A673 (cell line): ENCODE measurements around the gene S100A10.

ENCODE experiments used
- EZH2 ChIP-seq: fragments of 200-600 bp; sonication (generic); IDR thresholded peaks from 2 replicates; pipeline ENCODE4 v1.6.1; 2017; ENCODE audit warnings: borderline replicate concordance, low read depth, mild to moderate bottlenecking, mixed read lengths, antibody characterized with exemption, low read length; ENCODE audit not compliant: poor library complexity, severe bottlenecking
- TF ChIP-seq, protein P1 (sequence below): fragments of 300-800, 200-600 bp; sonication (generic); conservative IDR thresholded peaks from 2 replicates; pipeline ENCODE4 v1.5.1; 2017; ENCODE audit warnings: low read depth, mild to moderate bottlenecking, antibody characterized with exemption, low read length, moderate library complexity, mixed read lengths

DNA sequence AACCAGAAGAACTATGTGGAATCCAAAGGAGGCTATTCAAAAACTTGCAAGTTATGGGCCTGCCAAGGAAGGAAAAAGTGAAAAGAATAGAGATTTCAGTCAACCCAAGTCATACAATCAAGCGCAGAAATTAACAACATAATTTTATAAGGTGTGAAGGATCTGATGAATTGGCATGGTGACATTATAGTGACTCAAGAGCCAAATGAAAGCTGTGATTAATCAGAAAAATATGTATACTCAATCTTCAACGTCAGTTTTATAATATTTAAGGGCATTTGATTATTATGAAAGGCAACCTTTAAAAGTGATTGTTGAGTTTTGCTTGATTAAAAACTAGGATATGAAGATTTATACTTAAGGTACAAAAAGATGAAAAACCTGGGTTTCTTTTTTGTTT is 46.5 kb downstream of the S100A10 start:
- TF ChIP-seq, protein P1, sequence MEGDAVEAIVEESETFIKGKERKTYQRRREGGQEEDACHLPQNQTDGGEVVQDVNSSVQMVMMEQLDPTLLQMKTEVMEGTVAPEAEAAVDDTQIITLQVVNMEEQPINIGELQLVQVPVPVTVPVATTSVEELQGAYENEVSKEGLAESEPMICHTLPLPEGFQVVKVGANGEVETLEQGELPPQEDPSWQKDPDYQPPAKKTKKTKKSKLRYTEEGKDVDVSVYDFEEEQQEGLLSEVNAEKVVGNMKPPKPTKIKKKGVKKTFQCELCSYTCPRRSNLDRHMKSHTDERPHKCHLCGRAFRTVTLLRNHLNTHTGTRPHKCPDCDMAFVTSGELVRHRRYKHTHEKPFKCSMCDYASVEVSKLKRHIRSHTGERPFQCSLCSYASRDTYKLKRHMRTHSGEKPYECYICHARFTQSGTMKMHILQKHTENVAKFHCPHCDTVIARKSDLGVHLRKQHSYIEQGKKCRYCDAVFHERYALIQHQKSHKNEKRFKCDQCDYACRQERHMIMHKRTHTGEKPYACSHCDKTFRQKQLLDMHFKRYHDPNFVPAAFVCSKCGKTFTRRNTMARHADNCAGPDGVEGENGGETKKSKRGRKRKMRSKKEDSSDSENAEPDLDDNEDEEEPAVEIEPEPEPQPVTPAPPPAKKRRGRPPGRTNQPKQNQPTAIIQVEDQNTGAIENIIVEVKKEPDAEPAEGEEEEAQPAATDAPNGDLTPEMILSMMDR: no peak
- TF ChIP-seq EZH2: no peak
